GM18870 (cell line): Measurements from ENCODE around the gene NOP56.

Experiments
- ATAC-seq: cut with Tn5 transposase; IDR thresholded peaks from one replicate; pipeline ENCODE4 v1.9.1; 2021; ENCODE audit warnings: moderate library complexity; ENCODE audit not compliant: unreplicated experiment

The NOP56 gene

GRCh38 chr20:2651772-2652723 lies at the start of gene NOP56:
Gene NOP56, plus strand, starts transcription at chr20:2652632. Its CDS starts 29 bp downstream, at chr20:2652661.
- ATAC-seq: peak; percentile 51

- ATAC-seq: no peak
Measured at GRCh38 chr20:2602746-2603145, 49.7 kb upstream of the NOP56 start.

GRCh38 chr20:2603816-2604505 lies 48.5 kb upstream of the NOP56 start:
- ATAC-seq: no peak

GRCh38 chr20:2604506-2604835 lies 48.0 kb upstream of the NOP56 start:
- ATAC-seq: no peak

GRCh38 chr20:2606507-2607006 lies 45.9 kb upstream of the NOP56 start:
- ATAC-seq: no peak

- no peak for ATAC-seq
Measured at GRCh38 chr20:2610326-2610725, 42.1 kb upstream of the NOP56 start.

GRCh38 chr20:2610941-2611720 lies 41.3 kb upstream of the NOP56 start:
- no peak for ATAC-seq

- ATAC-seq: no peak
Measured at GRCh38 chr20:2612073-2612472, 40.4 kb upstream of the NOP56 start.

- ATAC-seq: no peak
Measured at GRCh38 chr20:2616634-2617033, 35.8 kb upstream of the NOP56 start.

- ATAC-seq: no peak
Measured at GRCh38 chr20:2617099-2617714, 35.2 kb upstream of the NOP56 start.

- no peak for ATAC-seq
Measured at GRCh38 chr20:2618815-2619214, 33.6 kb upstream of the NOP56 start.

- no peak for ATAC-seq
Measured at GRCh38 chr20:2619337-2619736, 33.1 kb upstream of the NOP56 start.

- ATAC-seq: no peak
Measured at GRCh38 chr20:2619961-2620595, 32.4 kb upstream of the NOP56 start.

- no peak for ATAC-seq
Measured at GRCh38 chr20:2624190-2624589, 28.2 kb upstream of the NOP56 start.

- no peak for ATAC-seq
Measured at GRCh38 chr20:2625062-2625461, 27.4 kb upstream of the NOP56 start.

- ATAC-seq: no peak
Measured at GRCh38 chr20:2626853-2627541, 25.4 kb upstream of the NOP56 start.

GRCh38 chr20:2631228-2631627 lies 21.2 kb upstream of the NOP56 start:
- no peak for ATAC-seq

GRCh38 chr20:2633381-2633780 lies 19.1 kb upstream of the NOP56 start:
- no peak for ATAC-seq

GRCh38 chr20:2637246-2637645 lies 15.2 kb upstream of the NOP56 start:
- no peak for ATAC-seq

- no peak for ATAC-seq
Measured at GRCh38 chr20:2640260-2640659, 12.2 kb upstream of the NOP56 start.
